ENCODE measurements around the gene NTRK1.

NTRK1 gene

GRCh38 chr1:156840186-156840897 is 20.3 kb upstream of the NTRK1 start:
- Histone ChIP-seq H3K36me3 (ENCODE audit: insufficient read depth, low read depth, low read length) (no peaks in the 10 kb centered on the region), H3K27ac (ENCODE audit: low read length) (no peak overlapping the region), H3K27me3 (ENCODE audit: insufficient read depth, low read length) (peaks cover 82% of the 10 kb centered on the region), H3K4me3 (ENCODE audit: low read length) (no peak overlapping the region), H3K4me1 (ENCODE audit: insufficient read depth, low read length) (0 out of 2 replicates have a peak, but pooled peaks cover 2% of the 10 kb centered on the region), H3K9ac (ENCODE audit: low read depth, low read length) (no peak overlapping the region), H3K9me3 (ENCODE audit: insufficient read depth, low read depth, low read length) (no peaks in the 10 kb centered on the region)

DNA sequence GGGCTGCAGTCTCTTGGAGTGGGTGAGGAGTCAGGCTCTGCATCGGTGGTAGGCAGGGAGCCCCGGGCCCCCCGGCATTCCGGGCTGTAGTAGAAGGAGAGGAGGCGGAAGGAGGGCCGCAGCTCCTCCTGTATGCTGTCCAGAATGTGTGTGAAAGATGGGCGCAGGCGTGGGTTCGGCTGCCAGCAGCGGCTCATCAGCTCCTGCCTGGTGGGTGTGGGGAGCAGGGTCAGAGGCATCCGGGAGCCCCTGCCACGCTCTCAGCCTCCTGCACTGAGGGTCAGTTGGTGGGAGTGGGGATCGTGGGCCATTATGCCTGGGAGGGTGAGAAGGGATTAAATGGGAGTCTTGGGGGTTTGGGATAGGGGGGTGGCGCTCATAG is 19.8 kb upstream of the NTRK1 start:
- Histone ChIP-seq H3K9me3 (ENCODE audit: insufficient read depth, low read depth, low read length) (no peaks in the 10 kb centered on the region), H3K36me3 (ENCODE audit: insufficient read depth, low read depth, low read length) (no peaks in the 10 kb centered on the region), H3K27me3 (ENCODE audit: insufficient read depth, low read length) (peaks cover 82% of the 10 kb centered on the region), H3K27ac (ENCODE audit: low read length) (no peak overlapping the region), H3K4me3 (ENCODE audit: low read length) (no peak overlapping the region), H3K4me1 (ENCODE audit: insufficient read depth, low read length) (0 out of 2 replicates have a peak, but pooled peaks cover 2% of the 10 kb centered on the region), H3K9ac (ENCODE audit: low read depth, low read length) (no peak overlapping the region)

DNA sequence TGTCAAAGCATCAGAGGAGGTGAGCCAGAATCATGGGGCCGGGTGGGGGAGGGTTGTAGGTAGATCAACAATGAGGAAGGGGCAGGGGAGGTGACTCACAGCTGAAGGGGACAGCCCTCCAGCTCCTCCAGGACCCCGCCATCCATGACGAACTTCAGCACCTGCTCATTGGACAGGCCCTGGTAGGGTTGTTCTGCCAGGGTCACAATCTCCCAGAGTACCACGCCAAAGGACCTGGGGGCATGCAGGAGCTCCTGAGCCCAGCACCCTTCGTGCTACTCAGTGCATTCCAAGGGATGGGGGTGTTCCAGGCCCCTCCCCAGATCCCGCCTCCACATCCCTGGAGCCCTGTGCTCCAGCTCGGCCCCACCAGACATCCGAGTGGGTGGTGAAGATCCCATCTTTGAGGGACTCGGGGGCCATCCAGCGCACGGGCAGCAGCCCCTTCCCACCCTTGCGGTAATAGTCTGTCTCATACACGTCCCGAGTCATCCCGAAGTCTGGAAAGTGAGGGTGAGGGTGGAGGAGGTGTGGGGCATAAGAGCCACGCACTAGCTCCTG is 19.3 kb upstream of the NTRK1 start:
- Histone ChIP-seq H3K36me3 (ENCODE audit: insufficient read depth, low read depth, low read length) (no peaks in the 10 kb centered on the region), H3K27ac (ENCODE audit: low read length) (no peak overlapping the region), H3K9me3 (ENCODE audit: insufficient read depth, low read depth, low read length) (no peaks in the 10 kb centered on the region), H3K4me1 (ENCODE audit: insufficient read depth, low read length) (0 out of 2 replicates have a peak, but pooled peaks cover 2% of the 10 kb centered on the region), H3K9ac (ENCODE audit: low read depth, low read length) (no peak overlapping the region), H3K27me3 (ENCODE audit: insufficient read depth, low read length) (peaks cover 82% of the 10 kb centered on the region), H3K4me3 (ENCODE audit: low read length) (no peak overlapping the region)

DNA sequence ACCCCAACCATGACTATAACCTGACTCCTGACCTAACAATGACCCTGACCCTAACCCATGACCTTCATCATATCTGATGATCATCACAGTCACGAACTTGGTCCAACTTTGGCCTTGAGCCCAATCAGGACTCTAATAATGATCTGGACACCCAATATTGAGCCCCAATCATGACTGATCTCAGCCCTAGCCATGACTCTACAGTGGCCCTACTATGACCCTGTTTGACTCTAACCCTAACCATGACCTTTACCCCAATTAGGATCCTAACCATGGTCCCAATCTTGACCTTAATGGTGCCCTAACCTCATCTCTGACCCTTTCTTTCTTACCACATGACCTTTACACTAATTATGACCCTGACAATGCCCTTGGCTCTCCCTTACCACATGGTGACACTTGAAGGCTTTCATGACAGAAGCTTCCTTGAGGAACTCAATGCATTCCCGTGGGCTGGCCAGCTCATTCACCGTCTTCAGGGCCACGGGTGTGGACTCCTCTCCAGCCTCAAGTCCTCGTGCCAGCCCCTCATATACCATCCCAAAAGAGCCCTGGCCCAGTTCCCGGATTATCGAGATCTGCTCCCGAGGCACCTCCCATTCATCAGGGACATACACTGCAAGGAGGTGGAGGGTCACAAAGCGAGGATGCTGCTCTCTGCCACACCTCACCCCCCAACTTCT is 17.9 kb upstream of the NTRK1 start:
- H3K27me3 ChIP-seq (ENCODE audit: insufficient read depth, low read length), result peaks cover 82% of the 10 kb centered on the region

DNA sequence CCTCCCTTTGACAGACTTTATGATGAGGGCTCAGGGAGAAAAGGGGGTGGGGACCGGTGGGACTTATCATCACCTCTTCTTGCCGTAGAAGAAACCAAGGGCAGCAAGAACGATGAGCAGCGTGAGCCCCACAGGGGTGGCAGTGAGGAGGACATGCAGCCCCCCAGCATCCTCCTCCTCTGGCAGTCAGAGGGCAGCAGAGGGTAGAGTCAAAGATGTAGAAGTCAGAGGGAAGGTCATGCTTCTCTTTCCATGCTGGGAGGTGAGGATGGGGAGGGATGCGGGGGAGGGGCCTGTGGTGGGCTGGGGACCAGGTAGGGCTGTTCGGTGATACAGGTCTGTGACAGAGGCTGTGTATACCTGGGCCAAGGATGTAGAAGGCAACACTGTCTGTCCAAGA is 16.6 kb upstream of the NTRK1 start:
- H3K27me3 ChIP-seq (ENCODE audit: insufficient read depth, low read length), result peaks cover 87% of the 10 kb centered on the region
- no peaks in the 10 kb centered on the region for H3K9me3 ChIP-seq (ENCODE audit: insufficient read depth, low read depth, low read length)
- no peaks in the 10 kb centered on the region for H3K36me3 ChIP-seq (ENCODE audit: insufficient read depth, low read depth, low read length)
- H3K27ac ChIP-seq (ENCODE audit: low read length), result no peak overlapping the region
- H3K9ac ChIP-seq (ENCODE audit: low read depth, low read length), result no peak overlapping the region
- H3K4me1 ChIP-seq (ENCODE audit: insufficient read depth, low read length), result 0 out of 2 replicates have a peak, but pooled peaks cover 2% of the 10 kb centered on the region
- H3K4me3 ChIP-seq (ENCODE audit: low read length), result peak overlapping the region; percentile 60; the same call in 1 of the 2 replicates

More for the DNA sequence above, 17.9 kb upstream of the NTRK1 start:
- Histone ChIP-seq H3K36me3 (ENCODE audit: insufficient read depth, low read depth, low read length) (no peaks in the 10 kb centered on the region), H3K4me1 (ENCODE audit: insufficient read depth, low read length) (0 out of 2 replicates have a peak, but pooled peaks cover 2% of the 10 kb centered on the region), H3K27ac (ENCODE audit: low read length) (no peak overlapping the region), H3K9ac (ENCODE audit: low read depth, low read length) (no peak overlapping the region), H3K9me3 (ENCODE audit: insufficient read depth, low read depth, low read length) (no peaks in the 10 kb centered on the region), H3K4me3 (ENCODE audit: low read length) (no peak overlapping the region)

DNA sequence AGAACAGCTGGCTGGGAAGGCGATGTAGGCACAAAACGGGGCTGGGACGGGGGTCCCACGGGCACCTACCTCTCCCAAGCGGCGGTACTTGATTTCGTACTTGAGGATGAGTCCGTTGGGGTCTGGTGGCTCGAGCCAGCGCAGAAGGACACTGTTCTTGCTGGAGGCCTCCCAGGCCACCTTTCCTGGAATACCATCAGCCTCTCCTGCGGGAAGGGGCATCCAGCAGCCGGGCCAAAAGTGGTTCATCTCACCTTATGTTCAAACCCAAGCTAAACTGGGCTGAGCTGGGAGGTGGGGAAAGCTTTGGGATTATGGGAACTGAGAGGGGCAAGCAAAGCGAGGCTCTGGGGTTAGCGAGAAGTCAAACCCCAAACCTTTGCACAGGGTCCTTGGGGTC is 16.0 kb upstream of the NTRK1 start:
- Histone ChIP-seq H3K4me1 (ENCODE audit: insufficient read depth, low read length) (0 out of 2 replicates have a peak, but pooled peaks cover 2% of the 10 kb centered on the region), H3K4me3 (ENCODE audit: low read length) (peak overlapping the region; percentile 60), H3K27me3 (ENCODE audit: insufficient read depth, low read length) (peaks cover 87% of the 10 kb centered on the region), H3K9me3 (ENCODE audit: insufficient read depth, low read depth, low read length) (no peaks in the 10 kb centered on the region), H3K27ac (ENCODE audit: low read length) (no peak overlapping the region), H3K36me3 (ENCODE audit: insufficient read depth, low read depth, low read length) (no peaks in the 10 kb centered on the region), H3K9ac (ENCODE audit: low read depth, low read length) (no peak overlapping the region)

- no peak overlapping the region for H3K9ac ChIP-seq (ENCODE audit: low read depth, low read length)
Observed at GRCh38 chr1:156845055-156845952, 15.4 kb upstream of the NTRK1 start.

DNA sequence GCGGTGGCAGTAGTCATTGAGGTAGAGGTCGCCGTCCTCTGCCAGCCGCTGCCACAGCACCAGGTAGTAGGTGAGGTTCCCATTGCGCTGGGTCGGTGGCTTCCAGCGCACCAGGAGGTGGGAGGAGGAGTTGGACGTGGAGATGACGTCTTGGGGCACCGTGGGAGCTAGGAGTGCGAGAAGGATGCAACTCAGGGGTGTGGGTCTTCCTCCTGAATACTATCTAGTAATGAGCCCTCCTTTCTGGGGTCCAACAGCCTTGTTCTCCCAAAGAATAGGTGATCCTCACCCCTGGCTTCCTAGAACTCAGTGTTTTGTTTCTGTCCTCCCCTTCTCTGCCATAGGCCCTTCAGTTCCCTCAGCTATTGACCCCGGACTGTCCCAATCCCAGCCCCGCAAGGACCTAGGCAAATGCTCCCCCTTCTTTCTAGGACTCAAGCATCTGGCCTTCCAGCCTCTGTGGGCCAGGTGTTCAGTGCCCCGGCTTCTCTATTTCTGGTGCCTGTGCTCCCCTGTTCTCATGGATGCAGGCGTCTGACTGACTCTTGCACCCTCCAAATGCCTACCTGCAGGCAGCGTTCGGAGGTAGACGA is 14.6 kb upstream of the NTRK1 start:
- Histone ChIP-seq H3K27ac (ENCODE audit: low read length) (no peak overlapping the region), H3K36me3 (ENCODE audit: insufficient read depth, low read depth, low read length) (no peaks in the 10 kb centered on the region), H3K9me3 (ENCODE audit: insufficient read depth, low read depth, low read length) (no peaks in the 10 kb centered on the region), H3K4me3 (ENCODE audit: low read length) (peak overlapping the region; percentile 51; the same call in 1 of the 2 replicates), H3K9ac (ENCODE audit: low read depth, low read length) (no peak overlapping the region), H3K4me1 (ENCODE audit: insufficient read depth, low read length) (0 out of 2 replicates have a peak, but pooled peaks cover 2% of the 10 kb centered on the region), H3K27me3 (ENCODE audit: insufficient read depth, low read length) (peaks cover 99% of the 10 kb centered on the region)

More at GRCh38 chr1:156845055-156845952, 15.4 kb upstream of the NTRK1 start:
- H3K27ac ChIP-seq (ENCODE audit: low read length), result no peak overlapping the region
- 0 out of 2 replicates have a peak, but pooled peaks cover 2% of the 10 kb centered on the region for H3K4me1 ChIP-seq (ENCODE audit: insufficient read depth, low read length)
- H3K4me3 ChIP-seq (ENCODE audit: low read length), result peak overlapping the region; percentile 60
- no peaks in the 10 kb centered on the region for H3K36me3 ChIP-seq (ENCODE audit: insufficient read depth, low read depth, low read length)
- H3K27me3 ChIP-seq (ENCODE audit: insufficient read depth, low read length), result peaks cover 91% of the 10 kb centered on the region
- no peaks in the 10 kb centered on the region for H3K9me3 ChIP-seq (ENCODE audit: insufficient read depth, low read depth, low read length)

- no peak overlapping the region for H3K9ac ChIP-seq (ENCODE audit: low read depth, low read length)
- no peaks in the 10 kb centered on the region for H3K36me3 ChIP-seq (ENCODE audit: insufficient read depth, low read depth, low read length)
- H3K4me1 ChIP-seq (ENCODE audit: insufficient read depth, low read length), result 0 out of 2 replicates have a peak, but pooled peaks cover 2% of the 10 kb centered on the region
- H3K27ac ChIP-seq (ENCODE audit: low read length), result no peak overlapping the region
- no peak overlapping the region for H3K4me3 ChIP-seq (ENCODE audit: low read length)
- peaks cover 100% of the 10 kb centered on the region for H3K27me3 ChIP-seq (ENCODE audit: insufficient read depth, low read length)
- no peaks in the 10 kb centered on the region for H3K9me3 ChIP-seq (ENCODE audit: insufficient read depth, low read depth, low read length)
Observed at GRCh38 chr1:156846643-156847042, 14.0 kb upstream of the NTRK1 start.

- H3K27ac ChIP-seq (ENCODE audit: low read length), result no peak overlapping the region
- no peak overlapping the region for H3K9ac ChIP-seq (ENCODE audit: low read depth, low read length)
- H3K27me3 ChIP-seq (ENCODE audit: insufficient read depth, low read length), result peaks cover 100% of the 10 kb centered on the region
- H3K9me3 ChIP-seq (ENCODE audit: insufficient read depth, low read depth, low read length), result no peaks in the 10 kb centered on the region
- no peaks in the 10 kb centered on the region for H3K36me3 ChIP-seq (ENCODE audit: insufficient read depth, low read depth, low read length)
- no peak overlapping the region; the same call in 1 of the 2 replicates for H3K4me3 ChIP-seq (ENCODE audit: low read length)
- 0 out of 2 replicates have a peak, but pooled peaks cover 2% of the 10 kb centered on the region for H3K4me1 ChIP-seq (ENCODE audit: insufficient read depth, low read length)
Observed at GRCh38 chr1:156847591-156848460, 12.8 kb upstream of the NTRK1 start.
